Activated gamma-delta T cell treated with Interleukin-2 at 50 U/mL for 16 hours (primary cell): ENCODE results near the gene SPATA33.
"Not testable (repeated sequence)": the region's sequence is repeated elsewhere in the genome, so short reads cannot be mapped to it uniquely, and the experiment has no call there.

ENCODE experiments used
- DNase-seq: peaks from one replicate; pipeline ENCODE4 v3.0.0-alpha.2; 2020

SPATA33 gene

DNA sequence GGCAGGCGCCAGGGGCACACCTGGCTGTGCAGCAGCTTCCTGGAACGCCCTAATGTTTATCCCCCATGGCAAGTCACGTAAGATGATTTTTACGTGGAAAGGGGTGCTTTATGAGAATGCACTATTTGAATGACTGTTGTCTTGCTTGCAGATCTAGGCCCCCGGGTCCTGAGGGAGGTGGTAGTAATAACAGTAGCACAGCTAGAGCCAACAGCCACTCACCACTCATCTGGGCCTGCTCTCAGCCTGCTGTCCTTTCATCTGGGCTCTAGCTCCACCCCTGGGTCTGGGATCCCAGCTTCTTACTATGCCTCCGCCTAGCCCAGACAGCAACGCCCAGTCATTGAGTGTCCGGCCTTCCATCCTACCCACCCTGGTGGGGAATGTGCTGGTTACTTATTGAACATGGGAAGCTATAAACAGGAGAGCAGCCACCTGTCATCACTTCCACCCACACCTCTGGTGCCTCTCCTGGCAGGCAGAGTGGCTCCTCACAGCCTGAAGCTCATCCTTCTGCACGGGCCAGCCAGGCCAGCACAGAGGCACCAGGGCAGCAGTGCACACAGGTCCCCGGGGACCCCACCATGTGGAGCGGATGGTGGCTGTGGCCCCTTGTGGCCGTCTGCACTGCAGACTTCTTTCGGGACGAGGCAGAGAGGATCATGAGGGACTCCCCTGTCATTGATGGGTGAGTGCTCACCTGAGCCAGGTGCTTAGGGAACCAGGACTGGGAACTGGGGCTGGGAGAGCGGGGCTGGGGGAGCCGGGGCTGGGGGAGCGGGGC, 27.6 kb upstream of the SPATA33 start:
- DNase-seq = no peak

- DNase-seq = no peak
These were observed 24.5 kb upstream of the SPATA33 start for GRCh38 chr16:89633064-89633631.

- not testable (repeated sequence) for DNase-seq
These were observed 22.9 kb upstream of the SPATA33 start for GRCh38 chr16:89634463-89635385.

DNA sequence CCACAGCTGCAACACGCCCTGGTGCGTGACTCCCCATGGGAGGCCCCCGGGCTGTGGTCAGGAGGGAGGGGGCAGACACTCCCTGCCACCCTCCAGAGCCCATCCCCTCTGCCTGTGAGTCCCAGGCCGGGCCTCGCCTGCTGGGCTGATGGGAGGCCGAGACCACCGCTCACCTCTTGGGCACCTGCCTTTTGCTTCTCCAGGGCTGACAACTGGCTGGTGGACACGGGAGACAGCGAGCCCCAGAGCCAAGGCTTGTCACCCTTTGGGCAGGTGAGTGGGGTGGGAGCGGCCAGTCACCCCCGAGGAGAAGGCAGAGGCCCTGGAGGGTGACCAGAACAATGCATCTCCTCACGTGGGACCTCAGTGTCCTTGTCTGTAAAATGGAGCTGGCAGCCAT, 21.0 kb upstream of the SPATA33 start:
- DNase-seq = no peak

GRCh38 chr16:89637379-89637778, 20.3 kb upstream of the SPATA33 start:
- DNase-seq = no peak

DNA sequence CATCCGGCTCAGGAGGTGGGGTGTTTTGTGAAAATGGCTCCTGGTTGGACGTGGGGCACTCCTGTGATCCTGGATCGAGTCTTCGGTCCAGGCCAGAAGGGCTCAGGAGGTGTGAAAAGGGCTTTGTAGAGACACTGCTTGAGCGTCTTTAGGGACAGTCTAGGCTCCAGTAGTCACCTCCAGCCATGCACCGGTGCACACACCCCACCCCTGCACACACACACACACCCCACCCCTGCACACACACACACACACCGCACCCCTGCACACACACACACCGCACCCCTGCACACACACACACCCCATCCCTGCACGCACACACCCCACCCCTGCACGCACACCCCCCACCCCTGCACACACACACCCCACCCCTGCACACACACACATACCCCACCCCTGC, 19.2 kb upstream of the SPATA33 start:
- DNase-seq = no peak

DNA sequence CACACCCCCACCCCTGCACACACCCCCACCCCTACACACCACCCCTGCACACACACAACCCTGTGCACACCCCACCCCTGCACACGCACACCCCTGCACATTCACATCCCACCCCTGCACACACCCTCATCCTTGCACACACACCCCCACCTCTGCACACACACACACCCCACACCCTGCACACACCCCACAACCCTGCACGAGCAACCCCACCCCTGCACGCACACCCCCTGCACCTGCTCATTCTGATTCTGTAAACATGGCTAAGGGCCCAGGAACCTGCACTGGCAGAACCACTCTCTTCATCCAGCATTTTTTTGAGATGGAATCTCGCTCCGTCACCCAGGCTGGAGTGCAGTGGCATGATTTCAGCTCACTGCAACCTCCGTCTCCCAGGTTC, 18.3 kb upstream of the SPATA33 start:
- DNase-seq = no peak

- DNase-seq = no peak
These were observed 16.0 kb upstream of the SPATA33 start for GRCh38 chr16:89641458-89642119.

- DNase-seq = no peak
These were observed 15.1 kb upstream of the SPATA33 start for GRCh38 chr16:89642574-89642973.

- DNase-seq = no peak
These were observed 13.8 kb upstream of the SPATA33 start for GRCh38 chr16:89643769-89644300.

DNA sequence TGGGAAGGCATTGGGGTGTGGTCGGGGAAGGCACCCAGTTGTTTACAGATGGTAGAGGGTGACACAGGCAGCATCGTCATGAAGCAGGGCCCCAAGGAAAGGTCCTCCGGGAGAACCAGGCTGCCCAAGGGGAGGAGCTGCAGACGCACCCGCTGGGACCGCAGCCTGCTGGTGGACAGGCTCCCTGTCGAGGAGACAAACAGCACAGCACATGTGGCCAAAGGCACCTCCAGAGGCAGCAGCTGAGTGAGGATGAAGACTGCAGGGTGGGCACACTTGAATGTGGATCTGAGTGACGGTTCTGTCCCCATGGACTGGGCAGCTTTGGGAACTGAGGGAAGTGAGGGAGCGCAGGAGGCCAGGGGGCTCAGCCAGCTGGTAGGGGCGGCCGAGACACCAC, 12.5 kb upstream of the SPATA33 start:
- DNase-seq = no peak

DNA sequence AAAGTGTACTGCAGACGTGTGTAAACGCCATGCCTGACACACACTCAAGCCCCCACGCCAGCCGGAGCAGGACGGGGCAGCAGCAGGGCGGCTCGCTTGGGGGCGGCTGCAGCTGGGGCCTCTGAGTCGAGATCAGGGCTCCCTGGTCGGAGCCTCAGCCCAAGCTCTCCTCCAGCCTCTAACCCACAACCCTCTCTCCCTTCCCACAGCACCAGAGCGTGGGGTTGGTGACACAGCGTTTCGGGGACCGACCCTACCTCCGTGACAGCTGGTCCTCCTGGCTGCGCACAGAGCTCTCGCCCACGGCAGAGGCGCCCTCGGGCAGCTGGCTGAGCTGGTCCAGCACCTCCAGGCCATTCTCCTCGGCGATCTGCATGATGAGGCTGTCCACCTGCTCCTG, 11.4 kb upstream of the SPATA33 start:
- no peak for DNase-seq

GRCh38 chr16:89646906-89647305, 10.7 kb upstream of the SPATA33 start:
- no peak for DNase-seq

GRCh38 chr16:89651584-89651983, 6.1 kb upstream of the SPATA33 start:
- DNase-seq = no peak

GRCh38 chr16:89653656-89654295, 3.9 kb upstream of the SPATA33 start:
- no peak for DNase-seq

DNA sequence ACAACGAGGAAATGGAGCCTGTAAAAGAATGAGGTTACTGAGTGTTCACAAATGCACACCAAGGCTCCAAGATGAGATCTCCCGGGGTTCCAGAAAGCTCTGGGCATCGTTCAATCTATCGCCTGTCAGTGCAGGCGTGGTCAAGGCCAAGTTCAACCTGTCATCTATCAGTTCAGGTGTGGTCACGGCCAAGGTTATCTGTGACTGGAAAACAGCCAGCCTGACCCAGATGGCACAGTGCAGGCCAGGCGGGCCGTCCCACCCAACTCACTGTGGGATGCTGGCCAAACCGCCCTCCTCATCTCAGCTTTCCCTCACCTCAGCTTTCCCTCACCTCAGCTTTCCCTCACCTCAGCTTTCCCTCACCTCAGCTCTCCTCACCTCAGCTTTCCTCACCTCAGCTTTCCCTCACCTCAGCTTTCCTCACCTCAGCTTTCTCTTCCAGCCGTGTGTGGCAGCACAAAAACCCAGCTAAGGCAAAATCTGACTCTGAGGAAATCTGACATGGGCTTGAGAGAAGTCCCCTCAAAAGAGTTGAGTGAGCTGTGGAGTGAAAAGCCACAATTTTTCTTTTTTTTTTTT, 2.5 kb upstream of the SPATA33 start:
- no peak for DNase-seq

DNA sequence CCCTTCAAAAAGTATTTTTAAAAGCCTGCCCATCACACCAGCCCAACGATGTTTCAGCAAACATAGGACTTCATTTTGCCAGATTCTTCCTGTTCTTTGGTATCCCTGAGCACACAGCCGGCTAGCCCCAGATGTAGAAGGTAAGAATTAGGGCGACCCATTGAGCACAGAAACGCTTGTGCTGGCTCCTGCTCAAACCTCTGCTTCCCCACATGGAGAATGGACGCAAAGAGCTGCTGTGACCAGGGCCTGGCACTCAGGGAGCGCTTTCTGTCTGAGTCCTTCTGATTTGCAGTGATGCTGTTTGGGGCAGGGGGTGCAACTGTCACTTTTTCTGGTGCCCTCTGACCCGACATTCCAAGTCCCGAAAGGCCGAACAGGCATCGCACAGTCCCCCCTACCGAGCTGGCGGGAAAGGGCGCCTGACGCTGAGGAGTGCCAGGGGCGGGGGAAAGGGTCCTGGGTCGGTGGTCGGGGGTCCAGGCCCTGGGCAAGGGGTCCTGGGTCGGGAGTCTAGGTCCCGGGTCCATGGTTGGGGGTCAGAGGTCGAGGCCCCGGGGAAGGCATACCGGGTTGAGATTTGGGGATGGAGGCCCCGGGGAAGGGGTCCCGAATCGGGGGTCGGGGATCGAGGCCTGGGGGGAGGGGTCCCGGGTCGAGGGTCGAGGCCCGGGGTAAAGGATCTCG, 1.1 kb upstream of the SPATA33 start:
- DNase-seq = no peak

GRCh38 chr16:89658221-89658879, 714 bp downstream of the SPATA33 start:
- no peak for DNase-seq

DNA sequence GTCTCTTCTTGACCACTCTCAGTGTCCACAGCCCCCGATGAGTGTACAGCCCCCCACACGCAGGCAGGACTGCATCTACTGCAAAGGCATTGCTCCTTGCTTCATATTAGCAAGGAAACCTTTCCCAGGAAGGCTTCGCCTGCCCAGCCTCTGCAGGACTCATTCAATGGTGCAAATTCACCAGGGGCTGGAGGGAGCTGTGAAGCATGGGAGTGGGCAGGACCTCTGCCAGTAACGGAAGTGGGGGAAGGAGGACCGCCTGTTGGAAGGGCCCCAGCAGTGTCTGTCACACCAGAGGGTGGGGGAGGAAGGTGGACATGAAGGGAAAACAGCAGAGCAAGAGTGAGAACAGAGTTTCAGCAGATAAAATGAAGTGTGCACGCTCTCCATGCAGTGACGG, 2.5 kb downstream of the SPATA33 start:
- DNase-seq = no peak

GRCh38 chr16:89661215-89661614, 3.6 kb downstream of the SPATA33 start:
- no peak for DNase-seq

GRCh38 chr16:89664238-89664637, 6.6 kb downstream of the SPATA33 start:
- not testable (repeated sequence) for DNase-seq
